Peyer's patch (tissue), 4 donors: ENCODE results near the gene GNAZ. TPM values are rescaled to one million over a fixed set of nuclear protein-coding genes. Genes with fewer than 3 reads are reported as not detected.
A peak's percentile ranks its signal among the peaks of the same experiment; 100 is the strongest.

Source experiments
- DNase-seq, 3 donors: peaks; one replicate each; pipeline ENCODE4 v3.0.0-alpha.2; 2017 to 2019
- H3K27ac ChIP-seq, 4 donors: fragments of 200-600 bp; sonication (generic); one replicate each; pipeline ENCODE4 v1.5.1; 2016 to 2019
- H3K27me3 ChIP-seq, 2 donors: fragments of 200-600 bp; sonication (generic); one replicate each; pipeline ENCODE4 v1.5.1; 2019
- H3K36me3 ChIP-seq, 3 donors: fragments of 200-600 bp; sonication (generic); one replicate each; pipeline ENCODE4 v1.5.1; 2016 to 2019
- H3K4me1 ChIP-seq, 4 donors: fragments of 200-600 bp; sonication (generic); one replicate each; pipeline ENCODE4 v1.5.1; 2016 to 2019
- H3K4me3 ChIP-seq, 4 donors: fragments of 200-600 bp; sonication (generic); 1 replicate in 3 of 4; 2 replicates in 1 of 4; pipeline ENCODE4 v1.5.1; 2016 to 2019; ENCODE audit warnings: mild to moderate bottlenecking in 1 of 4
- H3K9me3 ChIP-seq, 4 donors: fragments of 200-600 bp; sonication (generic); one replicate each; pipeline ENCODE4 v1.5.1; 2016 to 2019; ENCODE audit warnings: mild to moderate bottlenecking in 1 of 4
- CTCF ChIP-seq, 6 experiments: fragments of 450-650 bp in 4 of 6; fragments of 200-600 bp in 2 of 6; sonication (generic) in 1 of 6; IDR thresholded peaks; one replicate each; pipeline ENCODE4 v1.5.1; 2017 to 2019; ENCODE audit warnings: antibody characterized with exemption in 6 of 6, mild to moderate bottlenecking in 3 of 6, moderate library complexity in 1 of 6
- POLR2A ChIP-seq, 2 donors: fragments of 450-650 bp; IDR thresholded peaks; one replicate each; pipeline ENCODE4 v1.5.1; 2017; ENCODE audit warnings: antibody characterized with exemption in 2 of 2, mild to moderate bottlenecking in 2 of 2, moderate library complexity in 2 of 2
- total RNA-seq, 4 donors: library from RNA; depleted of rRNA; stranded (reverse); fragments of >200 nt; gene quantifications; one replicate each; pipeline ENCODE4 v1.1.0, GENCODE V29; 2016

The GNAZ gene
- total RNA-seq, 4 donors from 2014 or later: 0.35 to 3.5 (median 1.9) TPM

GRCh38 chr22:23152238-23153114 is 82.2 kb downstream of the GNAZ start:
- H3K27me3 ChIP-seq: no peaks in the 10 kb centered on the region
- H3K9me3 ChIP-seq: no peaks in the 10 kb centered on the region
- H3K4me3 ChIP-seq: peak overlapping the region in 1 of 4 donors; percentile 20
- H3K27ac ChIP-seq: peak overlapping the region in 2 of 4 donors; percentile 28 to 72
- no peaks in the 10 kb centered on the region for H3K36me3 ChIP-seq
- H3K4me1 ChIP-seq: peaks cover 0 to 4% (median 2%) of the 10 kb centered on the region in 4 donors
- TF ChIP-seq CTCF (IDR thresholded peaks at IDR 0.05) (no peak), POLR2A (IDR thresholded peaks at IDR 0.05) (no peak)
- DNase-seq: peak in 2 of 3 donors; percentile 63 to 65

GRCh38 chr22:23153994-23154393 is 83.7 kb downstream of the GNAZ start:
- no peak overlapping the region for H3K4me3 ChIP-seq
- H3K36me3 ChIP-seq: no peaks in the 10 kb centered on the region
- TF ChIP-seq POLR2A (IDR thresholded peaks at IDR 0.05): no peak
- TF ChIP-seq CTCF (IDR thresholded peaks at IDR 0.05): no peak
- no peaks in the 10 kb centered on the region for H3K9me3 ChIP-seq
- H3K27me3 ChIP-seq: no peaks in the 10 kb centered on the region
- peaks cover 0 to 4% (median 2%) of the 10 kb centered on the region in 4 donors for H3K4me1 ChIP-seq
- H3K27ac ChIP-seq: no peak overlapping the region
- no peak for DNase-seq

GRCh38 chr22:23154461-23154860 is 84.1 kb downstream of the GNAZ start:
- no peak for DNase-seq
- Histone ChIP-seq H3K27ac (no peak overlapping the region), H3K36me3 (no peaks in the 10 kb centered on the region), H3K4me1 (peaks cover 0 to 4% (median 2%) of the 10 kb centered on the region in 4 donors), H3K9me3 (no peaks in the 10 kb centered on the region), H3K4me3 (no peak overlapping the region), H3K27me3 (no peaks in the 10 kb centered on the region)
- TF ChIP-seq POLR2A (IDR thresholded peaks at IDR 0.05) (no peak), CTCF (IDR thresholded peaks at IDR 0.05) (no peak)

- DNase-seq: no peak
Observed at GRCh38 chr22:23155143-23155542, 84.8 kb downstream of the GNAZ start.

GRCh38 chr22:23155831-23156230 is 85.5 kb downstream of the GNAZ start:
- Histone ChIP-seq H3K9me3 (no peaks in the 10 kb centered on the region), H3K27me3 (no peaks in the 10 kb centered on the region), H3K36me3 (no peaks in the 10 kb centered on the region), H3K4me1 (peaks cover 0 to 4% (median 2%) of the 10 kb centered on the region in 4 donors), H3K27ac (no peak overlapping the region), H3K4me3 (no peak overlapping the region)
- TF ChIP-seq CTCF (IDR thresholded peaks at IDR 0.05) (no peak), POLR2A (IDR thresholded peaks at IDR 0.05) (no peak)
- no peak for DNase-seq

More at GRCh38 chr22:23155143-23155542, 84.8 kb downstream of the GNAZ start:
- no peak overlapping the region for H3K27ac ChIP-seq
- H3K36me3 ChIP-seq: no peaks in the 10 kb centered on the region
- peaks cover 0 to 4% (median 2%) of the 10 kb centered on the region in 4 donors for H3K4me1 ChIP-seq
- H3K4me3 ChIP-seq: no peak overlapping the region
- TF ChIP-seq CTCF (IDR thresholded peaks at IDR 0.05) (no peak), POLR2A (IDR thresholded peaks at IDR 0.05) (no peak)
- no peaks in the 10 kb centered on the region for H3K27me3 ChIP-seq
- H3K9me3 ChIP-seq: no peaks in the 10 kb centered on the region
